Neural cell (in vitro differentiated cells): Measurements from ENCODE around the gene TGFBR2.

Source experiments
- CTCF ChIP-seq: fragments of 450-650 bp; IDR thresholded peaks from 2 replicates; pipeline ENCODE4 v1.5.1; 2014; ENCODE audit warnings: antibody characterized with exemption, mild to moderate bottlenecking, moderate library complexity; ENCODE audit not compliant: poor library complexity, severe bottlenecking
- EP300 ChIP-seq: fragments of 450-650 bp; conservative IDR thresholded peaks from 2 replicates; pipeline ENCODE4 v1.6.1; 2014; ENCODE audit warnings: antibody characterized with exemption, mild to moderate bottlenecking, moderate library complexity; ENCODE audit not compliant: poor library complexity, severe bottlenecking
- EZH2 ChIP-seq: fragments of 200-600, 300-800 bp; shearing (Covaris generic), sonication (generic); IDR thresholded peaks from 2 replicates; pipeline ENCODE4 v1.6.1; 2014; ENCODE audit warnings: antibody characterized with exemption, low read length, borderline replicate concordance, mild to moderate bottlenecking; ENCODE audit not compliant: insufficient read depth, poor library complexity, severe bottlenecking
- RAD21 ChIP-seq: fragments of 450-650 bp; conservative IDR thresholded peaks from 2 replicates; pipeline ENCODE4 v1.6.1; 2014; ENCODE audit warnings: antibody characterized with exemption, mild to moderate bottlenecking, moderate library complexity
- REST ChIP-seq: IDR thresholded peaks from 2 replicates; pipeline ENCODE4 v1.6.1; 2012; ENCODE audit warnings: borderline replicate concordance
- SMC3 ChIP-seq: fragments of 450-650 bp; conservative IDR thresholded peaks from 2 replicates; pipeline ENCODE4 v1.6.1; 2014; ENCODE audit warnings: antibody characterized with exemption, mild to moderate bottlenecking, moderate library complexity; ENCODE audit not compliant: poor library complexity
- TAF1 ChIP-seq: IDR thresholded peaks from 2 replicates; pipeline ENCODE4 v1.6.1; 2012; ENCODE audit warnings: low read depth

DNA sequence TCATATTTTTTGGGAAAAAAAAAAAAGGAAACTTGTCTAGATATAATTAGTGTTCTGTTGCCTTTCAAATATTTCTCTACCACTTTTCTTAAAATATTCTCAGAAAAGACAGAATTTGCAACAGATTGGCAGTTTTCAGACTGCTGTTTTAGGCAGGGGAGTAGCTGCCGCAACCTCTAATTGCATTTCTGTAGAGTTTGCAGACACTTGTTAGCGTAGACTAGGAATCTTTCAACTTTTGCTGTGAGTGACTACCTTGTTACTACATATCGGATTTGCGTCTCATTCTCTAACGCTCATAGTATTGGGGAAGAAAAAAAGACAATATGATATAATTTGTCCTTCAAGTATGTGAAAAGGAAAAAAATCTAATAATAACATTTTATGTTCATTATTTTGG, 10.7 kb downstream of the TGFBR2 start:
- TF ChIP-seq CTCF = no peak
- no peak for TF ChIP-seq REST
- no peak for TF ChIP-seq EP300
- TF ChIP-seq RAD21 = no peak
- no peak for TF ChIP-seq EZH2
- TF ChIP-seq SMC3 = no peak
- no peak for TF ChIP-seq TAF1
